Frontal cortex (tissue), 4 donors: Measurements from ENCODE around the gene SOX13. TPM values are rescaled to one million over a fixed set of nuclear protein-coding genes. Genes with fewer than 3 reads are reported as not detected.

Experiments
- DNase-seq, 2 donors: peaks; one replicate each; pipeline ENCODE4 v3.0.0; 2012; ENCODE audit warnings: low spot score in 2 of 2
- FAIRE-seq: peaks from 2 replicates; lab custom pipeline; 2012; peaks lifted over from hg19 to GRCh38; lab: Jason Lieb, UNC
- total RNA-seq: library from RNA; depleted of rRNA; stranded (reverse); fragments of >200 nt; gene quantifications from one replicate; pipeline ENCODE4 v1.2.3, GENCODE V29; 2014
- donor health status: control.
- donor health status: control.
- donor health status: control.

Gene SOX13
- total RNA-seq, 1 donor from 2014 or later, result 1.6 TPM

- DNase-seq (no peak), FAIRE-seq (no peak)
Observed at GRCh38 chr1:204102739-204103430, 30.0 kb downstream of the SOX13 start.

GRCh38 chr1:204103431-204103741 lies 30.5 kb downstream of the SOX13 start:
- FAIRE-seq, result no peak

DNA sequence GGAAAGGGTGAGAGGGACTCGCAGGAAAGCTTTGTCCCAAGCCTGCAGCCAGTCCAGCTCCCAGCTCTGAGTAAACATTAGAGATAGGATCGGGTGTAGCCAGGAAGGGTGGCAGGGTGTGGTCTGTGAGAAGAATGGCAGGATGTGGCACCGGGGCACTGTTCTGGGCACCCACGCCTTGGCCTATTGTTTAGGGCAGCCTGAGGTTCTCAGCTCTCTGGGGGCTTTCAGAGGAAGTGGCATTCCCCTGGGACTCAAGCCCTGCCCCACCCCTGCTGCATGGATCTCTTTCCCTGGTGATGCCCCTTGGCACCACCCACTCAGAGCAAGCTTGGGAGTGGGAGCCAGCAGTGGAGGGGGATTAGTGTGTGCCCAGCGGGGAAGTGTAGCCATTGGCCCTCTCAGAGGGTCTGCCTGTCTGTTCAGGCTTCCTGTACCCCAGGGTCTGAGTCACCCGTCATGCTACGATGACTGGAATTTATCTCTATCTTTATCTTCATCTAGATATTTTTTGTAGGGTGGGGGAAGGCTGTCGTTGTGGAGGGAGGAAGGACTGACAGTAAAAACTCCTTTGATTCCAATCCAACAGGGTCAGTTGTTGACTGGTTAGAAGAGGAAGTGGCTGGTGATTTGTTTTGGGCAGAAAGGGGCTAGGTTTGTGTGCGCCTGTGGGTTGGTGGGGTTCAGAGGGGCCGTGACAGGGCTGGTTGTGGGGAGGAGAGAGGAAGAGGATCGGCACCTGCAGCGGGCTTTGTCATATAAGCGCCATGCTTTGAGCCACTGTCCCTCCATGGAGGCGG lies 31.6 kb downstream of the SOX13 start:
- FAIRE-seq (no peak), DNase-seq (no peak)

More at GRCh38 chr1:204103431-204103741, 30.5 kb downstream of the SOX13 start:
- DNase-seq, result no peak

DNA sequence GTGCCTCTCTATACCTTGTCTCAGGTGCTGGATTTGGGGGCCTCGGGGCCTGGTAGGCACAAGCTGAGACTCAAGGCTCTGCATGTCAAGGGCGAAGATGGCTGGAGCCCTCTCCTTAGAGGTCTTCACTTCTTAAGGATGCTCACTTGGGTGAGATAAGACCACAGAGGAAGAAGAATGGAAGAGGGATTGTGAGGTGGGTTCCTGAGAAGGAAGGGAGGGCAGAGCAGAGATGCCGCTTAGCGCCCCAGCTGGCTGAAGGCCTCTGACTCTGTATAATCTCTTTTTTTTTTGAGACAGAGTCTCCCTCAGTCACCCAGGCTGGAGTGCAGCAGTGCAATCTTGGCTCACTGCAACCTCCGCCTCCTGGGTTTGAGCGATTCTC lies 32.2 kb downstream of the SOX13 start:
- FAIRE-seq, result no peak
- no peak for DNase-seq

DNA sequence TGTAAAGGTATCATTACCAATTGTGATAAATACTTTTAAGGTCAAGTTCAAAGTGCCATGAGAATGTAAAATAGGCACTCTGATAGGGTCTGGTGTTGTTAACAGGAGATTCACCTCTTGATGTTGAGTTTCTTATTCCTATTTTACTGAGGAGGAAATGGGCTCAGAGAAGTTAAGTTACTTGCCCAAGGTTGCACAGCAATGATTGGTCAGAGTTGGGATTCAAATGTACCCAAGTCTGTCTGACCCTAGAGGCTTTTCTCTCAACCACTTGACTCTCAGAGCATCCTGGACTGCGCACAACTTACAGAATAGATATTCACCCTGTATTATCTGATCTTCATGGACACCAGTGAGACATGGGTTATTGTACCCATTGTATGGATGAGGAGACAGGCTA lies 33.9 kb downstream of the SOX13 start:
- DNase-seq (no peak), FAIRE-seq (no peak)

DNA sequence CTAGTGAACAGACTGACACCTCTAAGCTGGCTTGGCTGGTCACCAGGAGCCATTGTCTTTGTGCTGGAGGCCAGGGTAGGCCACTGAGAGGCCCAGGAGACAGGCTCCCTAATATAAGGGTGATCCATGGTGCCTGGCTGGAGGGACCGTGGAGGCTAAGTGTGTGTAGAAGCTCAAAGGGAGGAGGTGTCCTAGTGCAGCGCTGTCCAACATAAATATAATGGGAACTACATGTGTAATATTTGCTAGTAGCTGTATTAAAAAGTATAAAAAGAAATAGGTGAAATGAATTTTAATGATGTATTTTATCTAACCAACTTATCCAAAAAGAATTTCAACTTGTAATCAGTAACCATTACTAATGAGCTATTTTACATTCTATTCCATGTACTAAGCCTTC lies 35.0 kb downstream of the SOX13 start:
- FAIRE-seq (no peak), DNase-seq (no peak)

GRCh38 chr1:204108312-204109141 lies 35.6 kb downstream of the SOX13 start:
- FAIRE-seq (no peak), DNase-seq (no peak)

GRCh38 chr1:204110894-204111633 lies 38.1 kb downstream of the SOX13 start:
- FAIRE-seq (no peak), DNase-seq (no peak)

DNA sequence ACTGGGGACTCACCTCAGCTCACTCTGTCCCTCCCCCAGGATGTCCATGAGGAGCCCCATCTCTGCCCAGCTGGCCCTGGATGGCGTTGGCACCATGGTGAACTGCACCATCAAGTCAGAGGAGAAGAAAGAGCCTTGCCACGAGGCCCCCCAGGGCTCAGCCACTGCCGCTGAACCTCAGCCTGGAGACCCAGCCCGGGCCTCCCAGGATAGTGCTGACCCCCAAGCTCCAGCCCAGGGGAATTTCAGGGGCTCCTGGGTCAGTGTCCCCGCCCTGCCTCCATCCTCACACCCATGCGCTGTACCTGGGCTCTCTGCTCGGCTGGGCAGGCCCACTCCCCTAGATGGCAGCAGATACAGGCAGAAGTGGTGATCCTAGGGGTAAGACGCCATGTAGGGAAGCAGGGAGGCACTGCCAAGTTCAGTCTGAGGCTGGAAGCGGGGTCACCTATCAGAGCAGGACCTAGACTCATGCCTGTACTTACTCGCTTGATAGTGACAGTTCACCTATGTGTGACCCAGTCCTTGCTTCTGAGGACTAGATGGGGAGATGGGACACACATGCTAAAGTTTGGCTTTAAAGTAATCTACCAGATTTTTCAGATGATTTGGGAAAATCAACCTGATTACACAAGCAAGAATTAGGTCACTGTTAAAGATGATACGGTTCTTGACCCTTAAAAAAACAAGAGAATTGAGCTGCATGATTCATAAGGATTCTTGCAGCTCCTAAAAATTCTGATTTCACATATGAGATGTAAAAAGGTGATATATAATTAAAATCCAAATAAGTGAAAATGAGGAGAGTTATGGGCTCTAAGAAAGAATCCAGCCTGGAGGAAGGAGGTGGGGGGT lies 40.2 kb downstream of the SOX13 start:
- FAIRE-seq (no peak), DNase-seq (no peak)

- FAIRE-seq (no peak), DNase-seq (no peak)
Observed at GRCh38 chr1:204113896-204114295, 41.0 kb downstream of the SOX13 start.

GRCh38 chr1:204114606-204115005 lies 41.7 kb downstream of the SOX13 start:
- DNase-seq (no peak), FAIRE-seq (no peak)

DNA sequence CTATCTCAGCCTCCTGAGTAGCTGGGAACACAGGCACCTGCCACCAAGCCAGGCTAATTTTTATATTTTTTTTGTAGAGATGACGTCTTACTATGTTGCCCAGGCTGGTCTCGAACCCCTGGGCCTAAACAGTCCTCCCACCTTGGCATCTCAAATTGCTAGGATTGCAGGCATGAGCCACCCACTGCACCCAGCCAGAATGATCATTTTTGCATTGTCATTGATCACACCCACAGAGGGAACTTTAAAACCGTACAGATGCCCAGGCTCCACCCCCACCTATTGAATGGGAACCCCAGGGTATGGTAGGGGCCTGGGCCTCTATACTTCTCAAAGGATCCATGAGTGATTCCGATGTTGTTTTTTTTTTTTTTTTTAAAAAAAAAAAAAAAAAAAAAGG lies 42.2 kb downstream of the SOX13 start:
- FAIRE-seq, result no peak
- DNase-seq, result no peak

DNA sequence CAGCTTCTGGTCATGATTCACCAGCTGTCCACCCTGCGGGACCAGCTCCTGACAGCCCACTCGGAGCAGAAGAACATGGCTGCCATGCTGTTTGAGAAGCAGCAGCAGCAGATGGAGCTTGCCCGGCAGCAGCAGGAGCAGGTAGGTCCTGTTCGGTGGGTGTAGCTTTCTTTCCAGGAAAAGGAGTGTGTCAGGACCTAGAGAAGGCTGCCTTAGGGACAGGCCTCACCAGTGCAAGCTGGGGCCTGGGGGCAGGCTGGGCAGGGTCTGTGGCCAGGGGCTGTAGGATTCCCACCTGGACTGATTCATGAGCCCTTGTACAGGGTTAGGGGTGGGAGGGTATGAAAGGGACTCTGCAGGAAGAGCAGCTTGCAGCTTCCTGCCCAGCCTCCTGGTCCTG lies 43.6 kb downstream of the SOX13 start:
- DNase-seq (no peak), FAIRE-seq (no peak)

DNA sequence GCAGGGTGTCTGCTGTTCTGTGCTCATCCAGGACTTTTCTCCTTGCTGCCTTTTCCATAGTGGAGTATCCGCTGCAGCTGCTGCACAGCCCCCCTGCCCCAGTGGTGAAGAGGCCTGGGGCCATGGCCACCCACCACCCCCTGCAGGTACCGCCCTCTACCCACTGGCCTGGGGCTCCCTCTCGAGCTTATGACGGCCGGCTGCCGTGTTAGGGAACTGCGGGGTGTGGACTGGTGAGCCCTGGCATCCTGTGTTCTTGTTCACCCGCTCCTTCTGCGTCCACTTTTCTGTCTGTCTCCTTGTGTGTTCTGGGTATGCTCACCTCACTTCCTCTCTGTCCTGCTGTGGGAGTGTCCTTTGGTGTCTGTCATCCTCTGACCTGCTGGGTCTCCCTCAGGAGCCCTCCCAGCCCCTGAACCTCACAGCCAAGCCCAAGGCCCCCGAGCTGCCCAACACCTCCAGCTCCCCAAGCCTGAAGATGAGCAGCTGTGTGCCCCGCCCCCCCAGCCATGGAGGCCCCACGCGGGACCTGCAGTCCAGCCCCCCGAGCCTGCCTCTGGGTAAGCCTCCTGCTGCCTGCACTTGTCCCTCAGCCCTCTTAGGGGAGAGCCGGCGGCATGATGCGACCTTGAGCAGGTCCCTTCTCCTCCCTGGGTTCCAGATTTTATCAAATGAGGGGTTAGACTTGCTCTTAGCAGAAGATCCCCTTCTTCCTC lies 49.1 kb downstream of the SOX13 start:
- no peak for FAIRE-seq
- DNase-seq, result no peak

DNA sequence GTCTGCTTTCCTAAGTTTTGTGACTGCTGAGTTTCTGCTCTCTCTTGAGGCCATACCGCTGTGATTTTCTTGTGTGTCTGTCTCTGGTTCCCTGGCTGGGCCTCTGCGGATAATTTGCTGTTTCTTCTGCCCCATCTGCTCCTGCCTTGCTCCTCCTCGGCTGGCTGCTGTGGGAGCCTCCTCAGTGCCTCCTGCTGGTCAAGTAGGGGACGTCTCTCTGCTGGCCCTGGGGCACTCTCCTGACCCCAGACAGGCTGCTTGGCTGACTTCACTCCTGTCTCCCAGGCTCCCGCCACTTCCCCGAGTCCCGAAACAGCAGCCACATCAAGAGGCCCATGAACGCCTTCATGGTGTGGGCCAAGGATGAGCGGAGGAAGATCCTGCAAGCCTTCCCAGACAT lies 50.5 kb downstream of the SOX13 start:
- no peak for FAIRE-seq
- DNase-seq, result no peak

- FAIRE-seq, result no peak
- no peak for DNase-seq
Observed at GRCh38 chr1:204124639-204125038, 51.7 kb downstream of the SOX13 start.

DNA sequence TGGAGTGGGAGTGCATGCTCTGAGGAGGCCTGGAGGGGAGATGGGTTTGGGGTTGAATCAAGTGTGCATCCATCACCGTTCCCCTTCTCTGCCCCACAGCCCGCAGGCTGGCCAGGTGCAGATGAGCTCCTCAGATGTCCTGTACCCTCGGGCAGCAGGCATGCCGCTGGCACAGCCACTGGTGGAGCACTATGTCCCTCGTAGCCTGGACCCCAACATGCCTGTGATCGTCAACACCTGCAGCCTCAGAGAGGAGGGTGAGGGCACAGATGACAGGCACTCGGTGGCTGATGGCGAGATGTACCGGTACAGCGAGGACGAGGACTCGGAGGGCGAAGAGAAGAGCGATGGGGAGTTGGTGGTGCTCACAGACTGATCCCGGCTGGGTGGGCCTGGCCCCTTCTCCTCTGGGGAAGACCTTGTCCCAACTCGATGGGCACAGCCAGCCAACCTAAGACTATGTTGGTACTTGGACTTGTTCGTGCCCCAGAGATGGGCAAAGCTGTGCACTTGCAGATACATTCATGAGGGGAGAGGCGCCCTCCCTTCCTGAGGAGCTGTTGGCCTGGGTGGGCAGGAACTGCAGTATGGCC lies 52.9 kb downstream of the SOX13 start:
- DNase-seq, result no peak
- no peak for FAIRE-seq

DNA sequence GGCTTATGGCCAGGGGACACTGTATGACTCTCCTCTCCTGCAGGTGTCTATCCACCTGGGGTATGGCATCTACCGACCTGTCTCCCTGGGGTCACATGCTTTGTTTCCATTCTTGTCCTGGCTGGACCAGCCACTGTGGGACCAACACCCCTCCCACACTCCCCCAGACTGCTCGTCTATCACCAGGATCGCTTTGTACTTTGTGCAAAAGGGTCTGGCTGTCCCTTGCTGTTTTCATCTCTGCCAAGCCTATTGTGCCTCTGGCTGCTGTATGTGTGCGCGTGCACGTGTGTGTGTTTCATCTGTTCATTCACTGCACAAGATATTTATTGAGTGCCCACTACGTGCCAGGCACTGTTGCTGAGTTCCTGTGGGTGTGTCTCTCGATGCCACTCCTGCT lies 53.5 kb downstream of the SOX13 start:
- FAIRE-seq, result no peak
- no peak for DNase-seq
